PC-9 (cell line): ENCODE results near the gene MISP. TPM values are rescaled to one million over a fixed set of nuclear protein-coding genes. Genes with fewer than 3 reads are reported as not detected.

Experiments used
- BruUV-seq: library from RNA; stranded (reverse); fragments of 400-500 nt; replicated peaks from 2 replicates; lab custom pipeline; 2021; lab: Mats Ljungman, UMichigan
- CTCF ChIA-PET: fragments of 300-600 bp; sonication (Branson Sonifier 250); formaldehyde crosslinking; loops from one replicate; lab custom pipeline; 2022; ENCODE audit warnings: antibody characterized with exemption; lab: Charles Lee
- POLR2A ChIA-PET: fragments of 300-600 bp; sonication (Branson Sonifier 250); formaldehyde crosslinking; loops from one replicate; lab custom pipeline; 2022; ENCODE audit warnings: antibody characterized with exemption; ENCODE audit not compliant: unreplicated experiment; lab: Charles Lee
- DNase-seq, 2 experiments: peaks; one replicate each; pipeline versions ENCODE4 v3.0.0 to v3.0.0-alpha.2; 2015 to 2022; ENCODE audit warnings: mixed read lengths in 1 of 2
- H2AFZ ChIP-seq: fragments of 200-600 bp; sonication (generic); 2 replicates; pipeline ENCODE4 v1.8.1; 2017; ENCODE audit warnings: antibody characterized with exemption
- H3F3A ChIP-seq: fragments of 200-600 bp; sonication (generic); 2 replicates; pipeline ENCODE4 v1.8.1; 2017; ENCODE audit warnings: antibody characterized with exemption, mild to moderate bottlenecking, low read depth; ENCODE audit not compliant: insufficient read depth
- H3K27ac ChIP-seq: fragments of 200-600 bp; sonication (generic); 2 replicates; pipeline ENCODE4 v1.6.1; 2016; ENCODE audit warnings: mixed run types
- H3K27me3 ChIP-seq: fragments of 200-600 bp; sonication (generic); 2 replicates; pipeline ENCODE4 v1.6.1; 2016; ENCODE audit warnings: low read depth, mixed run types; ENCODE audit not compliant: insufficient read depth
- H3K36me3 ChIP-seq: fragments of 200-600 bp; sonication (generic); 2 replicates; pipeline ENCODE4 v1.6.1; 2016; ENCODE audit warnings: low read depth, mixed run types
- H3K4me1 ChIP-seq: fragments of 200-600 bp; sonication (generic); replicated peaks from 2 replicates; pipeline ENCODE4 v1.6.1; 2016; ENCODE audit warnings: mixed run types; ENCODE audit not compliant: insufficient read depth
- H3K4me2 ChIP-seq: fragments of 200-600 bp; sonication (generic); 2 replicates; pipeline ENCODE4 v1.6.1; 2017; ENCODE audit warnings: mixed run types
- H3K4me3 ChIP-seq: fragments of 200-600 bp; sonication (generic); 2 replicates; pipeline ENCODE4 v1.6.1; 2016; ENCODE audit warnings: mixed run types
- H3K79me2 ChIP-seq: fragments of 200-600 bp; sonication (generic); 2 replicates; pipeline ENCODE4 v1.6.1; 2017; ENCODE audit warnings: low read depth, mixed run types
- H3K9me2 ChIP-seq: fragments of 200-600 bp; sonication (generic); 2 replicates; pipeline ENCODE4 v1.8.1; 2017; ENCODE audit warnings: mild to moderate bottlenecking; ENCODE audit not compliant: insufficient read depth
- H3K9me3 ChIP-seq: fragments of 200-600 bp; sonication (generic); 2 replicates; pipeline ENCODE4 v1.8.1; 2016; ENCODE audit warnings: low read depth; ENCODE audit not compliant: insufficient read depth
- H4K20me1 ChIP-seq: fragments of 200-600 bp; sonication (generic); 2 replicates; pipeline ENCODE4 v1.8.1; 2017; ENCODE audit not compliant: insufficient read depth
- CTCF ChIP-seq: fragments of 200-600 bp; sonication (generic); conservative IDR thresholded peaks from 2 replicates; pipeline ENCODE4 v1.6.1; 2017; ENCODE audit warnings: mixed run types, antibody characterized with exemption, mild to moderate bottlenecking, moderate library complexity
- EZH2 ChIP-seq: fragments of 200-600 bp; sonication (generic); IDR thresholded peaks from 2 replicates; pipeline ENCODE4 v1.8.0; 2017; ENCODE audit warnings: antibody characterized with exemption, low read depth
- intact Hi-C: fragments of 100-400 bp; cut with micrococcal nuclease; formaldehyde crosslinking; loops from one replicate; pipeline ENCODE4 v1.10.0; 2022; ENCODE audit not compliant: unreplicated experiment
- total RNA-seq: library from RNA; stranded (reverse); gene quantifications from 2 replicates; pipeline ENCODE4 v1.2.3, GENCODE V29; 2021

The MISP gene
- total RNA-seq, 1 experiment from 2014 or later = 91.6 TPM

- H3K4me1 ChIP-seq = no peaks in the 10 kb centered on the region
- BruUV-seq = TSS peak; percentile 1
- H3K27ac ChIP-seq = no peak overlapping the region
- H4K20me1 ChIP-seq = peaks cover 63% of the 10 kb centered on the region
- no peaks in the 10 kb centered on the region for H3K9me2 ChIP-seq
- no peak overlapping the region for H3K4me2 ChIP-seq
- H2AFZ ChIP-seq = no peak overlapping the region
- H3K36me3 ChIP-seq = peaks cover 14% of the 10 kb centered on the region
- POLR2A ChIA-PET = no interaction called here
- DNase-seq = no peak
- no peak for TF ChIP-seq EZH2
- no peak for TF ChIP-seq CTCF
- intact Hi-C loops = no loop called here
- peaks cover 50% of the 10 kb centered on the region for H3F3A ChIP-seq
- H3K27me3 ChIP-seq = no peaks in the 10 kb centered on the region
- H3K79me2 ChIP-seq = peaks cover 38% of the 10 kb centered on the region
- H3K9me3 ChIP-seq = no peaks in the 10 kb centered on the region
- no peak overlapping the region for H3K4me3 ChIP-seq
- CTCF ChIA-PET = no interaction called here
Measured at GRCh38 chr19:810077-810855, 59.4 kb downstream of the MISP start.

GRCh38 chr19:810883-811489, 60.1 kb downstream of the MISP start:
- no peaks in the 10 kb centered on the region for H3K4me1 ChIP-seq
- H3F3A ChIP-seq = peaks cover 46% of the 10 kb centered on the region
- no peak for DNase-seq
- TF ChIP-seq CTCF (no peak), EZH2 (no peak)
- ChIA-PET CTCF (no interaction called here), POLR2A (no interaction called here)
- H3K36me3 ChIP-seq = peaks cover 10% of the 10 kb centered on the region
- no peak overlapping the region for H3K4me2 ChIP-seq
- intact Hi-C loops = no loop called here
- H3K9me2 ChIP-seq = no peaks in the 10 kb centered on the region
- H3K9me3 ChIP-seq = no peaks in the 10 kb centered on the region
- no peak overlapping the region for H3K27ac ChIP-seq
- H2AFZ ChIP-seq = no peak overlapping the region
- BruUV-seq = TSS peak; percentile 15
- H3K4me3 ChIP-seq = no peak overlapping the region
- no peaks in the 10 kb centered on the region for H3K27me3 ChIP-seq
- H3K79me2 ChIP-seq = peaks cover 32% of the 10 kb centered on the region
- H4K20me1 ChIP-seq = peaks cover 57% of the 10 kb centered on the region

- ChIA-PET POLR2A (no interaction called here), CTCF (no interaction called here)
- Histone ChIP-seq H3K4me3 (no peak overlapping the region), H3K9me3 (no peaks in the 10 kb centered on the region), H3K9me2 (no peaks in the 10 kb centered on the region), H3K79me2 (peaks cover 29% of the 10 kb centered on the region), H3F3A (peaks cover 46% of the 10 kb centered on the region), H3K4me2 (no peak overlapping the region), H2AFZ (no peak overlapping the region), H3K27me3 (no peaks in the 10 kb centered on the region), H3K4me1 (no peaks in the 10 kb centered on the region), H3K36me3 (peaks cover 10% of the 10 kb centered on the region), H4K20me1 (peaks cover 51% of the 10 kb centered on the region), H3K27ac (no peak overlapping the region)
- no TSS peak for BruUV-seq
- intact Hi-C loops = no loop called here
- TF ChIP-seq CTCF (no peak), EZH2 (no peak)
- DNase-seq = no peak
Measured at GRCh38 chr19:811506-812048, 60.7 kb downstream of the MISP start.
